Stimulated activated CD8-positive, alpha-beta memory T cell treated with anti-CD3 and anti-CD28 coated beads, Interleukin-15, amount 100 ng/mL, for 4 hours (primary cell): ENCODE results near the gene ZNF212.
A peak's percentile ranks its signal among the peaks of the same experiment; 100 is the strongest.
"Not testable (repeated sequence)": the region's sequence is repeated elsewhere in the genome, so short reads cannot be mapped to it uniquely, and the experiment has no call there.

Experiments
- DNase-seq, 2 donors: peaks; one replicate each; pipeline ENCODE4 v3.0.0-alpha.2; 2020; ENCODE audit warnings: low read depth in 2 of 2

The ZNF212 gene

GRCh38 chr7:149252378-149252777 is 12.9 kb downstream of the ZNF212 start:
- no peak for DNase-seq

DNA sequence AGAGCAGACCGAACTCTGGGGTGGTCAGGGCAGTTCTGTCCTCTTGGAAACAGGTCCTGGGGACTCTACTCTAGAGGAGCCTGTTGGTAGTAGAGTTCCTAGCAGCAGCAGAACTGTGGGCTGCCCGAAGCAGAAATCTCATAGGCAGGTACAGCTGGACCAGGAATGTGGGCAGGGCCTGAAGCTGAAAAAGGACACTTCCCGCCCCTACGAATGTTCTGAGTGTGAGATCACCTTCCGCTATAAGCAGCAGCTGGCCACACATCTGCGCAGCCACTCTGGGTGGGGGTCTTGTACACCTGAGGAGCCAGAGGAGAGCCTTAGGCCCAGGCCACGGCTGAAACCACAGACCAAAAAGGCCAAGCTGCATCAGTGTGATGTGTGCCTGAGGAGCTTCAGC is 14.2 kb downstream of the ZNF212 start:
- DNase-seq = no peak

- no peak for DNase-seq
Measured at GRCh38 chr7:149254181-149254858, 14.9 kb downstream of the ZNF212 start.

- no peak for DNase-seq
Measured at GRCh38 chr7:149255174-149255573, 15.7 kb downstream of the ZNF212 start.

- DNase-seq = no peak
Measured at GRCh38 chr7:149256568-149256967, 17.1 kb downstream of the ZNF212 start.

DNA sequence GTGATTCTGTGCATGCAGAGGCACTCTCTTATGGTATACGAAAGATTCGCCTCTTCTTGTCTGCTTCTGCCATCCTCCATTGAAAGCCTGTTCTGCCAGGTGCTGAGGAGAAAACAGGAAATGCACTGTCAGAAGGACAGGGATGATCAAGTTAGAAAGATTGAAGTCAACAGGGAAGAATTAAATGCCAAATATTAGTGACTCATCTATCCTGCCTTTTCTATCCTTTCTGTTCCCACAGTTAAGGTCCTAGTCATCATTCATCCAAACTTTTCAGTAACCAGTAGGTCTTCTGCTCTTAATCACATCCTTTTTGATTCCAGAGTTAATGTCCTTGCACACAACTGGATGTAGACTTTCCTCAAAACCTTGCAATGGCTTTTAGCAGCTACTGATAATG is 17.7 kb downstream of the ZNF212 start:
- no peak for DNase-seq

- DNase-seq = no peak
Measured at GRCh38 chr7:149261316-149261828, 21.9 kb downstream of the ZNF212 start.

- peak; percentile 79 to 80 for DNase-seq
Measured at GRCh38 chr7:149261829-149262617, 22.6 kb downstream of the ZNF212 start, which contains the start of gene ZNF783. Gene ZNF783, plus strand, starts transcription at chr7:149262196. Its CDS starts 138 bp downstream, at chr7:149262334.

GRCh38 chr7:149266451-149266850 is 27.0 kb downstream of the ZNF212 start:
- no peak for DNase-seq

GRCh38 chr7:149267733-149268132 is 28.3 kb downstream of the ZNF212 start:
- DNase-seq = no peak

DNA sequence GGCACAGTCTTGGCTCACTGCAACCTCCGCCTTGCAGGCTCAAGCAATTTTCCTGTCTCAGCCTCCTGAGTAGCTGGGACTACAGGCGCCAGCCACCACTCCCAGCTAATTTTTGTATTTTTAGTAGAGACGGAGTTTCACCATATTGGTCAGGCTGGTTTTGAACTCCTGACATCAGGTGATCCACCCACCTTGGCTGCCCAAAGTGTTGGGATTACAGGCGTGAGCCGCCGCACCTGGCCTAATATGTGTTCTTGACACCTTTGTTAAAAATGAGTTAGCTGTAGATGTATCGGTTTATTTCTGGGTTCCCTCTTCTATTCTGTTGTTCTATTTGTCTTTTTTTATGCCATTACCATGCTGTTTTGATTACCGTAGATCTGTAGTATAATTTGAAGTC is 35.0 kb downstream of the ZNF212 start:
- DNase-seq = not testable (repeated sequence)

DNA sequence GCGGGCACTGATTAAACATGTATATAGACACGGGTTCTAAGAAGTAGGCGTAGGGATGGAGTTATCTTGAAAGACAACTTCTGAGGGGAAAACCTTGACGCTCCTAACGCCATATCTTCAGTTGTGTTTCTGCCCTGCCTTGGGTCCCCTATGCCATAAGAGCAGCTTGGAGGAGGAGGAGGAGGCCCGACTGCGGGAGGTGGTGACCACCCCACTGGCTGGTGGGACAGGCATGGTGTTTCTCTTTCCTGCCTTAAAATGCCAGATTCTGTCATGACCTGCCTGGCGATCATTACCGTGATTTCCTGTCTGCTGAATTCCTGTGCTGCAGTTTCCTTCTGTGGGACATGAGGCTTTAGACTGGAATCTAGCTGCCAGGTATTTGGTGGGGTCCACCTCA is 38.4 kb downstream of the ZNF212 start:
- no peak for DNase-seq

DNA sequence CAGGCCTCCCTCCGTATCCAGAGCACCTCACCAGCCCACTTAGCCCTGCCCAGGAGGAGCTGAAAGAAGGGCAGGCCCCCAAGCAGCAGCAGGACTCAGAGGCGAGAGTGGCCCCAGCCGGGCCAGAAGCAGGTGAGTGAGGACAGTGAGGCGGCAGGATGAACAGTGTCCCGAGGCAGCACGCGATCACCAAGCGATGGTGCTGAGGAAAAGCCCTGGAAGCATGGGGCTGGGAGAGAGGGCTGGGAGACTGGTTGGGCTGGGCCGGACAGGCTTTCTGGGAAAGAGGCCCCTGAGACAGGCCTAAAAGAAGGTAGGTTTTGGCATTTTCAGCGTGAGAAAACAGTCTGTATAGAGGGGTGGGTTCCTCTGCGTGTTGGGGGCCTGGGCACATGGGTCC is 38.9 kb downstream of the ZNF212 start:
- DNase-seq = no peak

DNA sequence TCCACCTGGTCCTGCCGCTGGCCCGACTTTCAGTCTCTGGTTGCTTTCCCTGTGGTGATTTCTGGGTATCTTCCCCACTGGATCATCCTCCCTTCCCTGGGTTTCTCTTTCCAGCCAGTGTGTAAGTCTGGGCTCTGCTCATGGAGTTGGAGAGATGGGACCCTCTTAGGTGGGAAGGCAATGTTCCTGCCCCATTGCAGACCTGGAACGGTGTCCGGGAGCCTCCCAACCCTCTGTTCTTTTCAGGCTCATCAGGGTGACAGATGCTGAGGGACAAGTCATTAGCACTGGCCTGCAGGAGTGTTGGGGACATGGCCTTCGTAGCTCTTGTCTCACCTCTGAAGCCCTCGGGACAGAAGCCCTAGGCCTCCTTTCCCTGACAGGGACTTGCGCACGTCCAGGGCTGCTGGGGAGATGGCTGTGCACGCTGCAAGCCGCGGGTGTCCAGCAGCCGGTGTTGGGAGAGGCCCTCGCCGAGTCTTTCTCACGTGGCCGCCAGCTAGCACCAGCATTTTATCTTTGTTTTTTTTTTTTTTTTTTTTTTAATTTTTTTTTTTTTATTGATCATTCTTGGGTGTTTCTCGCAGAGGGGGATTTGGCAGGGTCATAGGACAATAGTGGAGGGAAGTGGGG is 39.8 kb downstream of the ZNF212 start:
- DNase-seq = no peak

DNA sequence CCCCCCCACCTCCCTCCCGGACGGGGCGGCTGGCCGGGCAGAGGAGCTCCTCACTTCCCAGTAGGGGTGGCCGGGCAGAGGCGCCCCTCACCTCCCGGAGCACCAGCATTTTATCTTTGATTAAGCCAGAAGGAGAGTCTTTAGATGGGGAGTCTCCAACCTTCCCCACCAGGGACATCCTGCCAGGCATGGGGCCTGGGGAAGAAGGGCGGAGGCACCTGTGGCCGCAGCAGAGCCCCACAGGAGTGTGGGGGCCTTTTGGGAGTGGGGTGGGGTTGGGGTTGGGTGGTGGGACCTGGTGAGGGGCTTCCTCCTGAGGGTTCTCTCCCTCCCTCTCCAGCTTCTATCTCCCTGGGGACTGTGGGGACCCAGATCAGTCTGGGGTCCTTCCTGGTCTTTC is 40.7 kb downstream of the ZNF212 start:
- no peak for DNase-seq

GRCh38 chr7:149280661-149281507 is 41.4 kb downstream of the ZNF212 start:
- DNase-seq = no peak

DNA sequence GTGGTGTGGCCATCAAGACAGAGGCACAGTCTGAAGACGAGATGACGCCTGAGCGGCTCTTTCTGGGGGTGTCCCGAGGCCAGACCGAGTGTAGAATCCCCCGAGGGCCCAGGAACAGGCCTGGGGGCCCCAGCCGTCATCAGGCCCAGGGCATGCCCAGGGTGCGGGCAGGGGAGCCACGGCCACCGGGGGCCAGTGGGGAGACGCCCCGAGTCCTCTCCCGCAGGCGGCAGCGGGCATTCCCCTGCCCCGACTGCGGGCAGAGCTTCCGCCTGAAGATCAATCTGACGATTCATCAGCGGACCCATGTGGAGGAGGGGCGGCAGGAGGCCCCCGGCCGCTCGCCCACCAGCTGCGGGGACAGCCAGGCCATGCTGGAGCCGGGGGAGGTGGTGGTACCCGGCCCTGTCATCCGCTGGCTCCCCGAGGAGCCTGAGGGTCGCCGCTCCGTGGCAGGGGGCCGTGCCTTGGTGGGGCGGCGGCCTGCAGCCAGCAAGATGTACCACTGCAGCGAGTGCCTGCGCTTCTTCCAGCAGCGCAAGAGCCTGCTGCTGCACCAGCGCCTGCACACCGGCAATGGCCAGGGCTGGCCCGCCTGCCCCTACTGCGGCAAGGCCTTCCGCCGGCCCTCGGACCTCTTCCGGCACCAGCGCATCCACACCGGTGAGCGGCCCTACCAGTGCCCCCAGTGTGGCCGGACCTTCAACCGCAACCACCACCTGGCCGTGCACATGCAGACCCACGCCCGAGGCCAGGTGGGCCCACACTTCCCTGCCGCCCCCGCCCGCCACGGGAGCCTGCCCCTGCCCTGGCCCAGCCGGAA is 42.3 kb downstream of the ZNF212 start:
- no peak for DNase-seq

GRCh38 chr7:149282331-149282655 is 42.8 kb downstream of the ZNF212 start:
- DNase-seq = no peak

DNA sequence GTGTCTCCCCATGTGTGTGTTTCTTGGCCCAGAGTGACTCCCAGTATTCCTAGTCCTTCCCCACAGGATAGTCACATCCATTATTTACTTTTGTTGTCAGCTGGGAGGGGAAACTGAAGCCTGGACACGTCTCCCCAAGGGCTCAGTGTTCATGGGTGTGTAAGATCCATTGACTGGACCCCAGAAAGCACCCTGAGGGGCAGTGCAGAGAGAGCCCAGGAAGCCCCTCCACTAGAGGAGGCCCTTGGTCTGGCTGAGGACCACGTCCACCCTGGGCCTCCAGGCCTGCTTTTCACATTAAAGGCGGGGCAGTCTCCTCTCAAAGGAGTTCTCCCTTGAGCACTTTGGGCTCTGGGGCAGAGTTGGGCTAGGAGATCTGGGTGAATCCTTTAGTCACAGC is 43.9 kb downstream of the ZNF212 start:
- DNase-seq = no peak

- no peak for DNase-seq
Measured at GRCh38 chr7:149284343-149284742, 44.9 kb downstream of the ZNF212 start.
